ENCODE results near the gene KTI12. TPM values are rescaled to one million over a fixed set of nuclear protein-coding genes. Genes with fewer than 3 reads are reported as not detected.

KTI12 gene
- polyA plus RNA-seq, 1 of the 3 experiments (the other 2 are of a cell fraction) = 13.7 TPM

- Histone ChIP-seq H3K27me3 (ENCODE audit: insufficient read depth) (no peaks in the 10 kb centered on the region), H3F3A (replicated peaks; ENCODE audit: insufficient read depth) (peaks cover 12% of the 10 kb centered on the region), H3K4me1 (ENCODE audit: control insufficient read depth in 1 of 2, insufficient read depth in 2 of 2, low read depth in 1 of 2, low read length in 1 of 2) (no peaks in the 10 kb centered on the region), H3K9me3 (no peaks in the 10 kb centered on the region), H3K9me2 (no peaks in the 10 kb centered on the region), H3K4me3 (ENCODE audit: low read depth in 2 of 2, low read length in 1 of 2) (no peak overlapping the region), H3K9ac (no peak overlapping the region), H3K27ac (ENCODE audit: low read depth in 2 of 2, low read length in 1 of 2) (no peak overlapping the region), H4K20me1 (ENCODE audit: insufficient read depth) (peaks cover 14% of the 10 kb centered on the region; the same call in 1 of the 2 replicates), H3K36me3 (replicated peaks in 1 of 2; ENCODE audit: control insufficient read depth in 1 of 2, insufficient read depth in 2 of 2, low read length in 1 of 2) (peaks cover 28 to 31% of the 10 kb centered on the region in 2 experiments), H3K79me2 (ENCODE audit: insufficient read depth) (peaks cover 86% of the 10 kb centered on the region), H3K4me2 (no peak overlapping the region), H2AFZ (ENCODE audit: low read depth) (no peak overlapping the region)
- no peak for DNase-seq
- 83% methylated on average over 6 of the region's 6 CpGs for WGBS (ENCODE audit: low lambda C conversion rate)
- TF ChIP-seq MXI1 (IDR thresholded peaks at IDR 0.05; ENCODE audit: low read depth, low read length) (no peak), SMC3 (IDR thresholded peaks at IDR 0.05; ENCODE audit: low read depth, low read length) (no peak), FOXJ3 (CRISPR knock-in tag; IDR thresholded peaks at IDR 0.05) (no peak), RCOR1 (IDR thresholded peaks at IDR 0.05; ENCODE audit: low read length) (no peak)
- ChIA-PET CTCF (interaction anchor here (1.1 to 3.0 kb wide), 2 partner anchors 10 to 16 kb away, joined by 3 to 9 read pairs; partner anchors contain the start of genes BTF3L4 and TXNDC12), POLR2A (no interaction called here)
Observed at GRCh38 chr1:52072291-52072690, 38.7 kb upstream of the KTI12 start.

GRCh38 chr1:52070704-52071103, 37.1 kb upstream of the KTI12 start:
- peaks cover 19% of the 10 kb centered on the region; the same call in 1 of the 2 replicates for H4K20me1 ChIP-seq (ENCODE audit: insufficient read depth)
- H3K36me3 ChIP-seq (replicated peaks in 1 of 2; ENCODE audit: control insufficient read depth in 1 of 2, insufficient read depth in 2 of 2, low read length in 1 of 2) = peaks cover 32 to 37% of the 10 kb centered on the region in 2 experiments
- no peak overlapping the region for H3K4me2 ChIP-seq
- no peak overlapping the region for H3K9ac ChIP-seq
- CTCF ChIA-PET = interaction anchor here (3.0 kb wide), 1 partner anchor 15 kb away, joined by 9 read pairs; the partner anchor contains the start of genes BTF3L4 and TXNDC12
- no peaks in the 10 kb centered on the region for H3K27me3 ChIP-seq (ENCODE audit: insufficient read depth)
- H3K79me2 ChIP-seq (ENCODE audit: insufficient read depth) = peaks cover 79% of the 10 kb centered on the region
- no peak for DNase-seq
- no peak overlapping the region; a peak in 1 of 4 replicates for H3K27ac ChIP-seq (ENCODE audit: low read depth in 2 of 2, low read length in 1 of 2)
- 100% methylated on average over 4 of the region's 4 CpGs for WGBS (ENCODE audit: low lambda C conversion rate)
- no peak overlapping the region for H2AFZ ChIP-seq (ENCODE audit: low read depth)
- no peaks in the 10 kb centered on the region for H3K4me1 ChIP-seq (ENCODE audit: control insufficient read depth in 1 of 2, insufficient read depth in 2 of 2, low read depth in 1 of 2, low read length in 1 of 2)
- POLR2A ChIA-PET = no interaction called here
- no peaks in the 10 kb centered on the region for H3K9me2 ChIP-seq
- H3K9me3 ChIP-seq = no peaks in the 10 kb centered on the region
- peaks cover 15% of the 10 kb centered on the region for H3F3A ChIP-seq (replicated peaks; ENCODE audit: insufficient read depth)
- H3K4me3 ChIP-seq (ENCODE audit: low read depth in 2 of 2, low read length in 1 of 2) = no peak overlapping the region
- TF ChIP-seq USF1 (IDR thresholded peaks at IDR 0.05; ENCODE audit: borderline replicate concordance, low read depth) (no peak), RCOR1 (IDR thresholded peaks at IDR 0.05; ENCODE audit: low read length) (no peak), REST (IDR thresholded peaks at IDR 0.05; ENCODE audit: low read depth, low read length) (no peak), CTCF (IDR thresholded peaks at IDR 0.05) (no peak), MEF2A (IDR thresholded peaks at IDR 0.05; ENCODE audit: borderline replicate concordance, low read depth) (no peak), PBX3 (IDR thresholded peaks at IDR 0.05) (no peak)

All from SK-N-SH (cell line).